Coronary artery (tissue), 2 donors: ENCODE results near the gene SPRY4.
A peak's percentile ranks its signal among the peaks of the same experiment; 100 is the strongest.

Experiments used
- DNase-seq: peaks from one replicate; pipeline ENCODE4 v3.0.0-alpha.2; 2017; ENCODE audit warnings: low spot score
- H3K27ac ChIP-seq, 2 donors: fragments of 200-600 bp; sonication (generic); one replicate each; pipeline ENCODE4 v1.5.1; 2016 to 2019
- H3K4me3 ChIP-seq: fragments of 200-600 bp; sonication (generic); 2 replicates; pipeline ENCODE4 v1.5.1; 2016; ENCODE audit warnings: mild to moderate bottlenecking, moderate library complexity
- CTCF ChIP-seq: fragments of 200-600 bp; sonication (generic); IDR thresholded peaks from one replicate; pipeline ENCODE4 v1.5.1; 2019; ENCODE audit warnings: antibody characterized with exemption

Gene SPRY4

DNA sequence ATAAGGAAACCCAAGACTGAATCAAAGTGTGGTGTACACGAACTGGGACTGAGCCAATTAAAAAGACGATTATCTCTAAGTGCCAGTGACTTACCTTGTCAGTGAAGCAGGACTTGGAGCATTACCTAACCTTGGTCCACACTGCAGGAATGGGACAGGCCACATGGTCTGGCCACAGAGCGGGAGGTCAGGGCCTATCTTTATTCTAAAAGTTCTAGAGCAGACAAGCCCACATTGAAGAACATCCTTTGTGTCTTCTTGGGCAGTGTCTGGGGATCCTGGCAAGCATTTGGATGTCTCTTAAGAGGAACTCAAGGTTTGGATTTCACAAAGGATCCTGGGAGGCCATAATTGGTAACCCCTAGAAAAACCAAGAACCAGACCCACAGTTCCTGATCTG, 16.5 kb downstream of the SPRY4 start:
- TF ChIP-seq CTCF, result no peak
- H3K27ac ChIP-seq, result no peak overlapping the region
- H3K4me3 ChIP-seq, result no peak overlapping the region
- no peak for DNase-seq

DNA sequence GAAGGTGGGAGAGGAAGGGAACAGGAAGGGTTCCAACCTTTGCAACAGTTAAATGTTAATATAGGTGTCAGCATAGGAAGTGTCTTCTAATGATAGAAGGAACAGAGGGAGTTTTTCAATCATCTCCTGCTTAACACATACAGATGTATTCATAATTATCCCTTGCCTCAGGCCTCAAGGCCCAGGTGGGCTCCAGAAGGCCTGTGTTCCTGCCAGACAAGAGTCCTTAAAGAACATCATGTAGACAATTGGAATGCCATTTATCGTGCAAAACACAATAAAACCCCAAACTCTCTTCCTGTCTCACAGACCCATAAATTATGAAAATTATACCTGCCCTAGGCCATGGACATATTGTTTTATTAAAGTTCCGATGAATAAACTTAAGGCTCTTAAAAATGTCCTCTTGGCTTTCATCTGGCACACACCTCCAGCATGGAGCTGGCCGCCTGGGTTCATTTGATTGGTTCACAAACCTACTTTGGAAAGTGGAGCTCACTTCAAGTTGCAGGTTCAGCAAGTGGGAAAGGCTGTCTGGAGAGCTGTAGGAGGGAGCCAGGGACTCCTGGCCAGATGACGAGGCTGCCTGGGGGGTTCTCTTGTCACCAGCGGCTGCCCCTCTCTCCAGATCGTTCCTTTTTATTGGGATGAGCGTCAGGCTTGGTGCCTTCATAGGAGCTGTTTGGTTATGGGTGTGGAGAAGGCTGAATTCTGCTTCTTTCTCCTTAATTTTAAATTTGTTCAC, 17.5 kb downstream of the SPRY4 start:
- Histone ChIP-seq H3K4me3 (no peak overlapping the region), H3K27ac (no peak overlapping the region)
- no peak for TF ChIP-seq CTCF
- DNase-seq, result no peak

GRCh38 chr5:142306077-142306502, 18.7 kb downstream of the SPRY4 start:
- H3K4me3 ChIP-seq, result no peak overlapping the region
- DNase-seq, result no peak
- TF ChIP-seq CTCF, result no peak
- no peak overlapping the region for H3K27ac ChIP-seq

DNA sequence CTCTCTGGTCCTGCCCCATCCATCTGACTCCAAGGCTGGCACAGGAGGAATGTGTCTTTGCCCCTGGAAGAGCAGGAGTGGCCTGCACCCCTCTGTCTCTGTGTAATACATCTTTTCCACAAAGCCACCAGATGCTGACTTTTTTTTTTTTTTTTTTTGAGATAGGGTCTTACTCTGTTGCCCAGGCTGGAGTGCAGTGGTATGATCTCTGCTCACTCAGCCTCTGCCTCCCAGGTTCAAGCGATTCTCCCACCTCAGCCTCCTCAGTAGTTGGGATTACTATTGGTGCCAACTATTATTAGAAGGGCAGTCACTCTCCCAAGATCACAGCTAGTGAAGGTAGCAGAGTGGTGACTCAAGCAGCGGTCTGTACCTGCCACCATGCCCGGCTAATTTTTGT, 19.6 kb downstream of the SPRY4 start:
- H3K27ac ChIP-seq, result peak overlapping the region in 1 of 2 donors; percentile 71
- DNase-seq, result no peak

GRCh38 chr5:142304013-142304701, 20.7 kb downstream of the SPRY4 start:
- peak overlapping the region; percentile 54 to 71 for H3K27ac ChIP-seq
- no peak for TF ChIP-seq CTCF
- no peak overlapping the region for H3K4me3 ChIP-seq
- DNase-seq, result no peak

More for the DNA sequence above, 19.6 kb downstream of the SPRY4 start:
- no peak overlapping the region for H3K4me3 ChIP-seq
- TF ChIP-seq CTCF, result no peak

DNA sequence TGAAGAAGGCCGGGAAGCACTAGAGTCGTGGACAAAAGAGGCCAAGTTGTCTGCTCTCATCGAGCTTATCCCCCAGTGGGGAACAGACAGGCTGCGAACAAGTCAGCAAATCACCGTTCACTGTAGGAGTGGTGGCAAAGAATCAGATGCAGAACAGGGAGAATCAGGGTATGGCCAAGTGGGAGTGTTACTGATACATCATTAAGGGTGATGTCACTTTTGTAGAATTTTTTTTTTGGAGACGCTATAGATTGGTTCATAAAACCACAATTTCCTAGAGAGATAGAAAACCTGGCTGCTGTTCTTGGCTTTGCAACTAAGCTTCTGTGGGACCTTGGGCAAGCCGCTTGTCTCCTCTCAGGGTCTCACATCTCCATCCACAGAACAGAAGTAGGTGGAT, 21.3 kb downstream of the SPRY4 start:
- no peak for TF ChIP-seq CTCF

DNA sequence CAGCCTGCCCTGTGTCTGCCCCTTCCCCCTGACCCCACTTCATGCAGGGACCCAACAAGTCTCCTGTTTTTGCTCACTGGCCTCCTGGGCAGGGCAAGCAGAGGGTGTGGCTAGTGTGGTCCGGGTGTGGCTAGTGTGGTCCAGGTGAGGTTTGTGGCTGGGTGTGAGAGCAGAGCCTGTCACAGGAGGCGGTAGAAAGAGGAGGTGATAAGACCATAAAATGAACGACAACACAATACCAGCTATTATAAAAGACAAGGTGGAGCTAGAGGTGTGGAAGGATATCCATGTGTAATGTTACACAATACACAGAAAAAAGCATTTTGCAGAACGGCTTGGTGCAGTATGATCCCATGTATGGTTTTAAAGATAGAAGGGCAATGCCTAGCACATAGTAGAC, 23.3 kb downstream of the SPRY4 start:
- DNase-seq, result no peak
- Histone ChIP-seq H3K4me3 (no peak overlapping the region), H3K27ac (peak overlapping the region in 1 of 2 donors; percentile 55)
- no peak for TF ChIP-seq CTCF

More for the DNA sequence above, 21.3 kb downstream of the SPRY4 start:
- DNase-seq, result no peak
- peak overlapping the region; percentile 54 to 71 for H3K27ac ChIP-seq
- H3K4me3 ChIP-seq, result no peak overlapping the region
